Kidney (tissue), 14 donors: ENCODE measurements around the gene MFAP1. TPM values are rescaled to one million over a fixed set of nuclear protein-coding genes. Genes with fewer than 3 reads are reported as not detected.

Experiments
- DNase-seq, 5 donors: peaks; one replicate each; pipeline ENCODE4 v3.0.0-alpha.2; 2013 to 2020
- FAIRE-seq: peaks from 2 replicates; lab custom pipeline; 2012; peaks lifted over from hg19 to GRCh38; lab: Jason Lieb, UNC
- H3K27ac ChIP-seq, 2 donors: one replicate each; pipeline ENCODE4 v1.7.0; 2013; ENCODE audit warnings: low read depth in 2 of 2, low read length in 2 of 2, inconsistent platforms in 1 of 2
- H3K27me3 ChIP-seq: one replicate; pipeline ENCODE4 v1.7.1; 2013; ENCODE audit warnings: low read length, inconsistent platforms; ENCODE audit not compliant: control insufficient read depth, insufficient read depth
- H3K36me3 ChIP-seq, 3 donors: one replicate each; pipeline versions ENCODE4 v1.7.0 to v1.7.1; 2013; ENCODE audit warnings: low read length in 3 of 3, control low read depth in 1 of 3, inconsistent platforms in 1 of 3; ENCODE audit not compliant: insufficient read depth in 3 of 3, control insufficient read depth in 2 of 3
- H3K4me1 ChIP-seq, 3 donors: one replicate each; pipeline versions ENCODE4 v1.7.0 to v1.7.1; 2013; ENCODE audit warnings: low read length in 3 of 3, inconsistent platforms in 1 of 3, low read depth in 1 of 3; ENCODE audit not compliant: control insufficient read depth in 2 of 3, insufficient read depth in 2 of 3
- H3K4me3 ChIP-seq, 3 donors: one replicate each; pipeline versions ENCODE4 v1.7.0 to v1.8.1; 2013; ENCODE audit warnings: low read length in 3 of 3, control low read depth in 1 of 3, inconsistent platforms in 1 of 3
- H3K9ac ChIP-seq, 3 donors: one replicate each; pipeline versions ENCODE4 v1.7.0 to v1.7.1; 2013; ENCODE audit warnings: low read length in 3 of 3, control low read depth in 1 of 3, inconsistent platforms in 1 of 3
- H3K9me3 ChIP-seq, 3 donors: one replicate each; pipeline versions ENCODE4 v1.7.0 to v1.7.1; 2013; ENCODE audit warnings: low read length in 3 of 3, control low read depth in 1 of 3, inconsistent platforms in 1 of 3; ENCODE audit not compliant: control insufficient read depth in 2 of 3, insufficient read depth in 1 of 3
- CTCF ChIP-seq: IDR thresholded peaks from 3 replicates; pipeline ENCODE4 v1.5.1; 2012; ENCODE audit warnings: mild to moderate bottlenecking, moderate library complexity, borderline replicate concordance; ENCODE audit not compliant: insufficient read depth; ENCODE audit errors: extremely low read depth
- intact Hi-C: fragments of 100-400 bp; cut with DNase I; formaldehyde crosslinking; loops from one replicate; pipeline ENCODE4 v1.11.1; 2022
- polyA plus RNA-seq: library from polyadenylated mRNA; stranded (reverse); fragments of 350-450 nt; fragmentation: Illumina TruSeq; extraction: RNeasy Lipid Tissue Mini Kit (QIAGEN cat#74804); gene quantifications from one replicate; pipeline ENCODE4 v1.2.3, GENCODE V29; 2014; ENCODE audit warnings: low read depth, low replicate concordance; ENCODE audit not compliant: insufficient read depth
- total RNA-seq: library from RNA; stranded (reverse); fragmentation: NEBNext Ultra II Directional; extraction: Animal tissue kit (Norgen Biotek cat#: 25700); gene quantifications from one replicate; pipeline ENCODE4 v1.2.1, GENCODE V29; 2021
- donor health status: control.
- donor health status: control.
- donor health status: control.
- donor health status: control.
- donor health status: control.
- donor health status: DM: yes; HTN: yes; CAD: no.
- donor health status: Normal renal cell carcinoma (clear cell type).

MFAP1 gene
- total and polyA plus RNA-seq, 2 donors from 2014 or later, result 25.3 to 28.1 TPM

GRCh38 chr15:43771816-43772215 is 52.7 kb downstream of the MFAP1 start:
- intact Hi-C loops, result no loop called here
- no peaks in the 10 kb centered on the region for H3K9me3 ChIP-seq
- no peak for FAIRE-seq
- H3K27me3 ChIP-seq, result no peaks in the 10 kb centered on the region
- no peak overlapping the region for H3K9ac ChIP-seq
- DNase-seq, result no peak
- H3K27ac ChIP-seq, result no peak overlapping the region
- no peak for TF ChIP-seq CTCF
- H3K36me3 ChIP-seq, result peaks cover 9 to 43% (median 32%) of the 10 kb centered on the region in 3 donors
- no peak overlapping the region for H3K4me3 ChIP-seq
- H3K4me1 ChIP-seq, result peaks cover 0 to 5% (median 0%) of the 10 kb centered on the region in 3 donors

- FAIRE-seq, result no peak
- Histone ChIP-seq H3K36me3 (peaks cover 9 to 60% (median 38%) of the 10 kb centered on the region in 3 donors), H3K27ac (no peak overlapping the region), H3K9ac (no peak overlapping the region), H3K9me3 (no peaks in the 10 kb centered on the region), H3K4me1 (no peaks in the 10 kb centered on the region), H3K27me3 (no peaks in the 10 kb centered on the region), H3K4me3 (no peak overlapping the region)
- TF ChIP-seq CTCF, result peak; percentile 67
- peak in 4 of 5 donors; percentile 36 to 66 (median 43) for DNase-seq
- intact Hi-C loops, result no loop called here
These were observed 54.8 kb downstream of the MFAP1 start for GRCh38 chr15:43769584-43770228.

GRCh38 chr15:43763819-43764446 is 60.6 kb downstream of the MFAP1 start:
- no peak overlapping the region for H3K4me3 ChIP-seq
- FAIRE-seq, result no peak
- TF ChIP-seq CTCF, result no peak
- no peaks in the 10 kb centered on the region for H3K27me3 ChIP-seq
- H3K9me3 ChIP-seq, result no peaks in the 10 kb centered on the region
- intact Hi-C loops, result no loop called here
- DNase-seq, result no peak
- H3K9ac ChIP-seq, result no peak overlapping the region
- peaks cover 0 to 38% (median 31%) of the 10 kb centered on the region in 3 donors for H3K36me3 ChIP-seq
- no peak overlapping the region for H3K27ac ChIP-seq
- no peaks in the 10 kb centered on the region for H3K4me1 ChIP-seq
